ENCODE measurements around the gene AARSD1.
"Not testable (repeated sequence)": the region's sequence is repeated elsewhere in the genome, so short reads cannot be mapped to it uniquely, and the experiment has no call there.

AARSD1 gene

DNA sequence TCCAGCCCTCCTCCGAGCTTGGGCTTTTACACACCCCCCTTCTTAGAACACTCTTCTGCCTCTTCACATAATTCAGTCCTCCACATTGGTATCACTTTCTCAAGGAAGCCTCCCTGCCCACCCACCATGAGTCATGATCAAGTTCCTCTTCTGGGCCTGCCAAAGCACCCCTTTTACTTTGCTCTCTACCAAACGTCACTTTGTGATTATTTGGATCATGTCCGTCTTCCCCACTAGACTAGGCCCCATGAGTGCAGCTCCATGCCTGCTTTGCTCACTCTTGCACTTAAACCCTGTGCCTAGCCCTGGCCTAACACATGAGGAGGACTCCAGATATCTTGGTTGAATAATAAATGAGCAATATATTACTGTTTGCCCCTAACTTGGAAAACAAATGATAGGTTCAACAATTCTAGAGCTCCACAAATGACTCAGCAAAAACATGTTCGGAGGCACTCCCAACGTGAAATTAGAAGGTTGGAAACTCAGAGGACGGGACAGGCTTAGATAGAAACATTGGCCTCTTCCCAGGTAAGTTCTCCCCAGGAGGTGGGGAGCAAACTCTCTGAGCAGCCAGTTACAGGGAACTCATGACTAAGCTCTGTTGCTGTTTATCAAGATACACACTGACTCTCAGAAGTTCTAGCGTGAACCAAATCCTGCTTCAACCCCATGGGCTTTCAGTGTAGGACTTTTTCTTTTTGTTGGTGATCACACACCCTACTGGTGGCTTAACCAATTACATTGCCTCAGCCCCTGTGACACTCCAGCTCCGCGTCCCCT, 35.3 kb downstream of the AARSD1 start:
- no peaks in the 10 kb centered on the region for H3K36me3 ChIP-seq (ENCODE audit: insufficient read depth, insufficient read length, low read length)
- H3K27me3 ChIP-seq (ENCODE audit: insufficient read depth, insufficient read length) = no peaks in the 10 kb centered on the region
- no peaks in the 10 kb centered on the region for H3K9me3 ChIP-seq (ENCODE audit: insufficient read depth, low read length)
- H3K9ac ChIP-seq (ENCODE audit: insufficient read length, low read depth) = no peak overlapping the region
- no peaks in the 10 kb centered on the region for H3K4me1 ChIP-seq (ENCODE audit: insufficient read depth, insufficient read length)
- peak; percentile 46 for DNase-seq (ENCODE audit: low read depth, low spot score)
- no peak overlapping the region for H3K4me3 ChIP-seq (ENCODE audit: insufficient read length, low read depth)
- TF ChIP-seq YY1 (IDR thresholded peaks at IDR 0.05; ENCODE audit: insufficient read depth, insufficient read length) = no peak
- TF ChIP-seq ZNF274 (IDR thresholded peaks at IDR 0.05; ENCODE audit: low read depth, low read length) = no peak
- TF ChIP-seq SUZ12 (IDR thresholded peaks at IDR 0.05; ENCODE audit: extremely low read depth, insufficient read depth, insufficient read length) = no peak

- no peaks in the 10 kb centered on the region for H3K36me3 ChIP-seq (ENCODE audit: insufficient read depth, insufficient read length, low read length)
- DNase-seq (ENCODE audit: low read depth, low spot score) = no peak
- H3K9ac ChIP-seq (ENCODE audit: insufficient read length, low read depth) = no peak overlapping the region
- H3K4me3 ChIP-seq (ENCODE audit: insufficient read length, low read depth) = no peak overlapping the region
- TF ChIP-seq SUZ12 (IDR thresholded peaks at IDR 0.05; ENCODE audit: extremely low read depth, insufficient read depth, insufficient read length) = no peak
- no peak for TF ChIP-seq ZNF274 (IDR thresholded peaks at IDR 0.05; ENCODE audit: low read depth, low read length)
- no peak for TF ChIP-seq YY1 (IDR thresholded peaks at IDR 0.05; ENCODE audit: insufficient read depth, insufficient read length)
- no peaks in the 10 kb centered on the region for H3K27me3 ChIP-seq (ENCODE audit: insufficient read depth, insufficient read length)
- peaks cover 2% of the 10 kb centered on the region for H3K4me1 ChIP-seq (ENCODE audit: insufficient read depth, insufficient read length)
- H3K9me3 ChIP-seq (ENCODE audit: insufficient read depth, low read length) = no peaks in the 10 kb centered on the region
These were observed 39.4 kb downstream of the AARSD1 start for GRCh38 chr17:42924891-42925290.

- H3K9me3 ChIP-seq (ENCODE audit: insufficient read depth, low read length); H3K36me3 ChIP-seq (ENCODE audit: insufficient read depth, insufficient read length, low read length); H3K9ac ChIP-seq (ENCODE audit: insufficient read length, low read depth); H3K4me1 ChIP-seq (ENCODE audit: insufficient read depth, insufficient read length); DNase-seq (ENCODE audit: low read depth, low spot score); H3K4me3 ChIP-seq (ENCODE audit: insufficient read length, low read depth); H3K27me3 ChIP-seq (ENCODE audit: insufficient read depth, insufficient read length): not testable (repeated sequence)
These were observed 40.8 kb downstream of the AARSD1 start for GRCh38 chr17:42923472-42923871.

DNA sequence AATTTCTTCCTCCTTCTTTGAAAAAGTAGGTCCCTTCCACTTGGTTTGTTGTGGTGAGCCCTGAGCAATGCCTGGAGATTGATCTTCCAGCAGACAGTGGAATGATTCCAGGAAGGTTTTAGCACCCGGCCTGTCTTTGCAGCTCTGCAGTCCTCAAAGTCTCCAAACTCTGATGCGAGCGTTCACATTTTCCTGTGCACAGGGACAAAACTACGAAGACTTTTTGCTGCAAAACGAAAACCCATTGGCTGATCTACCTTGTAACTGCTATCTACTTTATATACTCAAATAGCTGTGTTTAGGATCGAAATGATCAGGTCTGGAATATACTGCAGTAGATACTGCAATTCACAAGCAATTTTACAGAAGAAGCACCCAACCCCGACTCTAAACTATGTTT, 42.0 kb downstream of the AARSD1 start:
- Histone ChIP-seq H3K9ac (ENCODE audit: insufficient read length, low read depth) (no peak overlapping the region), H3K27me3 (ENCODE audit: insufficient read depth, insufficient read length) (no peaks in the 10 kb centered on the region), H3K4me3 (ENCODE audit: insufficient read length, low read depth) (no peak overlapping the region), H3K4me1 (ENCODE audit: insufficient read depth, insufficient read length) (peaks cover 2% of the 10 kb centered on the region), H3K36me3 (ENCODE audit: insufficient read depth, insufficient read length, low read length) (no peaks in the 10 kb centered on the region), H3K9me3 (ENCODE audit: insufficient read depth, low read length) (no peaks in the 10 kb centered on the region)
- no peak for DNase-seq (ENCODE audit: low read depth, low spot score)
- TF ChIP-seq YY1 (IDR thresholded peaks at IDR 0.05; ENCODE audit: insufficient read depth, insufficient read length) = no peak
- no peak for TF ChIP-seq ZNF274 (IDR thresholded peaks at IDR 0.05; ENCODE audit: low read depth, low read length)
- TF ChIP-seq SUZ12 (IDR thresholded peaks at IDR 0.05; ENCODE audit: extremely low read depth, insufficient read depth, insufficient read length) = no peak

- Histone ChIP-seq H3K4me1 (ENCODE audit: insufficient read depth, insufficient read length) (peaks cover 2% of the 10 kb centered on the region), H3K4me3 (ENCODE audit: insufficient read length, low read depth) (no peak overlapping the region), H3K9ac (ENCODE audit: insufficient read length, low read depth) (no peak overlapping the region), H3K27me3 (ENCODE audit: insufficient read depth, insufficient read length) (no peaks in the 10 kb centered on the region), H3K9me3 (ENCODE audit: insufficient read depth, low read length) (no peaks in the 10 kb centered on the region), H3K36me3 (ENCODE audit: insufficient read depth, insufficient read length, low read length) (no peaks in the 10 kb centered on the region)
- TF ChIP-seq YY1 (IDR thresholded peaks at IDR 0.05; ENCODE audit: insufficient read depth, insufficient read length) (no peak), ZNF274 (IDR thresholded peaks at IDR 0.05; ENCODE audit: low read depth, low read length) (no peak), SUZ12 (IDR thresholded peaks at IDR 0.05; ENCODE audit: extremely low read depth, insufficient read depth, insufficient read length) (no peak)
- DNase-seq (ENCODE audit: low read depth, low spot score) = no peak
These were observed 43.3 kb downstream of the AARSD1 start for GRCh38 chr17:42920922-42921321.

DNA sequence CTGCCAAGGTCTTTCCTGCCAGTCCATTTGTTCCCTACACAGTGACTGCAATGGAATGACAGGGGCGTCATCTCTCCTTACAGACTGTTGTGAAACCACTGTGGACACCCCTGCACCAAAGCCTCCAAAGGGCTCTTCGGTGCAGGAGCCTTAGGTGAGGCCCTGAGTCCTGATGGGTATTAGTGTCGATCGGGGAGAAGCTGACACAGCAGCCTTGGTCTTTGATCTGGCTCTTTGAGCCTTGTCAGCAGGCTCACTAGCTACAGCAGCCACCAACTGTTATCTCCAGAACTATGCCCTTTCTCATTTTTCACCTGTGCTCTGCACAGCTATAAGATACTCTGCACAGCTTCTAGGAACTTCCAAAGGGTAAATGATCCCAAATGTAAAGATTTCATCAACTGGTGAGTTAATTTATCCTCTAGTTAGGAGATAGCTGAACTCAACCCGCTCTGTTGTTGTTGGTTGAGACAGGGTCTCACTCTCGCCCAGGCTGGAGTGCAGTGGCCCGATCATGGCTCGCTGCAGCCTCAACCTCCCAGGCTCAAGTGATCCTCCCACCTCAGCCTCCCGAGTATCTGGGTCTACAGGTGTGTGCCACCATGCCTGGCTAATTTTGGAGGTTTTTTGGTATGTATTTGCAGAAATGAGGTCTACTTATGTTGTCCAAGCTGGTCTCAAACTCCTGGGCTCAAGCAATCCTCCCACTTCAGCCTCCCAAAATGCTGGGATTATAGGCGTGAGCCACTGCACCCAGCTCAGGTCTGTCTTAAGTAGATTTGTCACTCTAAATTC, 44.0 kb downstream of the AARSD1 start:
- Histone ChIP-seq H3K9ac (ENCODE audit: insufficient read length, low read depth) (no peak overlapping the region), H3K4me3 (ENCODE audit: insufficient read length, low read depth) (no peak overlapping the region), H3K27me3 (ENCODE audit: insufficient read depth, insufficient read length) (no peaks in the 10 kb centered on the region), H3K36me3 (ENCODE audit: insufficient read depth, insufficient read length, low read length) (no peaks in the 10 kb centered on the region), H3K9me3 (ENCODE audit: insufficient read depth, low read length) (no peaks in the 10 kb centered on the region), H3K4me1 (ENCODE audit: insufficient read depth, insufficient read length) (peaks cover 2% of the 10 kb centered on the region)
- TF ChIP-seq YY1 (IDR thresholded peaks at IDR 0.05; ENCODE audit: insufficient read depth, insufficient read length) = no peak
- DNase-seq (ENCODE audit: low read depth, low spot score) = no peak

DNA sequence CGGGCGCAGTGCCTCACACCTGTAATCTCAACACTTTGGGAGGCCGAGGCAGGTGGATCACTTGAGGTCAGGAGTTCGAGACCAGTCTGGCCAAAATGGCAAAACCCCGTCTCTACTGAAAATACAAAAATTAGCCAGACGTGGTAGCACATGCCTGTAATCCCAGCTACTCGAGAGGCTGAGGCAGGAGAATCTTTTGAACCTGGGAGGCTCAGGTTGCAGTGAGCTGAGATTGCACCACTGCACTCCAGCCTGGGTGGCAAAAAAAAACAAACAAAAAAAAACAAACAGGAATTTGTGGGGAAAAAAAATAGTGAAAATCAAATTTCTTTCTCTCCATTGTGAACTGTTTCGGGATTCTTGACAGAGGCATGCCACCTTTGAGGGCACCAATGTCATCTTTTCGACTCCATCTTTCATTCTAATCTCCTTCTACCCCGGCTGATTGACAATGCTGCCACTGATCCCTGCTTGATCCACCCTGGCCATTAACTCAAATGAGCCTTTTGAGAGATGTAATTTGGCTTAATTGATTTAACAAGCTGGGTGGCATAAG, 44.7 kb downstream of the AARSD1 start:
- H3K9me3 ChIP-seq (ENCODE audit: insufficient read depth, low read length); H3K27me3 ChIP-seq (ENCODE audit: insufficient read depth, insufficient read length); H3K9ac ChIP-seq (ENCODE audit: insufficient read length, low read depth); DNase-seq (ENCODE audit: low read depth, low spot score); H3K36me3 ChIP-seq (ENCODE audit: insufficient read depth, insufficient read length, low read length); H3K4me1 ChIP-seq (ENCODE audit: insufficient read depth, insufficient read length); H3K4me3 ChIP-seq (ENCODE audit: insufficient read length, low read depth): not testable (repeated sequence)

Measured in NT2/D1 (cell line).